Measurements from ENCODE around the gene MTG2.

The MTG2 gene

GRCh38 chr20:62183426-62184142, 756 bp downstream of the MTG2 start:
- no peak for DNase-seq (ENCODE audit: low read depth)

GRCh38 chr20:62186096-62186426, 3.2 kb downstream of the MTG2 start:
- DNase-seq (ENCODE audit: low read depth) = no peak

DNA sequence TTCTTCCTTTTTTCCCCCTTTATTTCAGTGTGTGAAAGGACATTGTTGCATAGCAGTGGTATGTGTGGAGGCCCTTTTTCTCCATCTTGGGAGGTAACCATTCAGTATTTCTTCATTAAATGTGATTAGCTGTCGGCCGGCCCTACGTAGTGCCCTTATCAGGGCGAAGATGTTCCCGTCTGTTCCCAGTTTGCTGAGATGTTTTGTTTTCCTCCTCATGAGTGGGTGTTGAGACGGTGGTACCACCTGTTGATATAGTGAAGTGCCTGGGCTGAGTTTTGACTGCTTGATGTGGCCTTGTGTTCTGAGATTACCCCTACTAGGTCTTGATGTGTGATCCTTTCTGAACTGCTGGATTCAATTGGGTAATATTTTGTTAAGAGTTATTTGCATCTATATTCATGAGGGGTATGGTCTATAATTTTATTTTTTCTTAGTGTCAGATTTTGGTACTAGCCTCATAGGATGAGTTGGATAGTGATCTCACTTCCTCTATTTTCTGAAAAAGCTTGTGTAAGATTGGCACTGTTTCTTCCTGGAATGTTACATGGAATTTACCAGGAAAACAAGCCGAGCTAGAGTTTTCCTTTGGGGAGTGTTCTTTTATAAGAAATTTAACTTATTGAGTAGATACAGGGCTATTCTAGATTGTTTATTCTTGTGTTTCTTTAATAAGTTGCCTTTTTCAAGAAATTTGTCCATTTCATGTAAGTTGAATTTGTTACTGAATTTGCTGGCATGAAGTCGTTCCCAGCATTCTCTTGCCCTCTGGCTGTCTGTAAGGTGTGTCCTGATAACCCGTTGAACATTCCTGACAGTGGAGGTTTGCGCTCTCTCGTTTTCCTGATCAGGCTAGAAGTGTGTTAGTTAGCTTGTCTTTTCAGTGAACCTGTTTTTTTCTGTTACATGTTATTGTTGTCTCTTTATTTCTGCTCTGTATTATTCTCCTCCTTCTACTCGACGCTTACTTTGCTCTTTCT, 4.3 kb downstream of the MTG2 start:
- no peak for DNase-seq (ENCODE audit: low read depth)

GRCh38 chr20:62190639-62191411, 8.0 kb downstream of the MTG2 start:
- DNase-seq (ENCODE audit: low read depth) = no peak

DNA sequence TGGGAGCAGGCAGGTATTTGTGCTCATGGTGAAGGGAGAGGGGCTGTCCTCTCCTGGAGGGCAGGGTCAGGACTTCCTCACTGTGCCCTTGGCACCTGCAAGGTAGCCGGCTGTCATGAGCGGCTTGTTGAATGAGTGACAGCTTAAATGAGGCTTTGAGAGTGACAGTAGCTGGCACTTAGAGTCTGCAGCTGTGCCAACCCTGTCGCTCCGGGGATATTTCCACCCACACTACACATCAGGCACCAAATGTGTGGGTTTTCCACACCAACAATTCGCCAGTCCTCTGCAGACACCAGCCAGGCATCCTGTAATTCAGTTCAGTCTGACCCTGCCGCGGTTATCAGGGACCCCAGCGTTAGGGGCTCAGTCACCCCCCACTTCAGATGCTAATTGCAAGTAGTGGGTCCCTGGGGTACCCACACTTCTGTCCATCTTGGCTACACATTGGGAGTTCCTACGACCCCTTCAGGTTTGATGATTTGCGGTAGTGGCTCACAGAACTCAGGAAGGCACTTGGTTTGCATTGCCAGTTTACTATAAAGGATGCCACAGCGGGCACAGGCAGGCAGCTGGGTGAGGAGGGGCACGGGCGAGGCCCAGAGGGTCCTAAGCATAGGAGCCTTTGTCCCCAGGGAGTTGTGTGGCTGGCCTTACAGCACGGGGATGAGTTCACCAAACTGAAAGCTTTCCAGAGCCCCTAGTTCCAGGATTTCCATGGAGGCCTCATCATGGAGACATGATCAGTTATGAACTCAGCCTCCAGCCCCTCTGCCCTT, 9.1 kb downstream of the MTG2 start:
- DNase-seq (ENCODE audit: low read depth) = no peak

DNA sequence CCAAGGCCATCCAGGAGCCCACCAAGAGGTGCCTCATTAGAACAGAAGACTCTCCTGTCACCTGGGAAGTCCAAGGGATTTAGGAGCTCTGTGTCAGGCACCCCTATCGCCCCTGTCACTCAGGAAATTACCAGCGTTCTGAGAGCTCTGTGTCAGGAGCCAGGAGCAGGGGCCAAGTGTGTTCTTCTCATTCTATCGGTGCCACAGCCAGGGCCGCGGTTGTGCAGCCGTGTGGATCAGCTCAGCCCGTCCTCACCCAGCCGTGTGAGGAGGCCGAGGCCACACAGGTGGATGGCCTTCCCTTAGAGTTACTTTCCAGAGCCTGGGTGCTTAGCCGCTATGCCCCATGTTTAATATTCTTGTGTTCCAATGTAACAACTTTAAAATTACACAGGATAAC, 9.8 kb downstream of the MTG2 start:
- DNase-seq (ENCODE audit: low read depth) = no peak

GRCh38 chr20:62193079-62194025, 10.5 kb downstream of the MTG2 start:
- no peak for DNase-seq (ENCODE audit: low read depth)

DNA sequence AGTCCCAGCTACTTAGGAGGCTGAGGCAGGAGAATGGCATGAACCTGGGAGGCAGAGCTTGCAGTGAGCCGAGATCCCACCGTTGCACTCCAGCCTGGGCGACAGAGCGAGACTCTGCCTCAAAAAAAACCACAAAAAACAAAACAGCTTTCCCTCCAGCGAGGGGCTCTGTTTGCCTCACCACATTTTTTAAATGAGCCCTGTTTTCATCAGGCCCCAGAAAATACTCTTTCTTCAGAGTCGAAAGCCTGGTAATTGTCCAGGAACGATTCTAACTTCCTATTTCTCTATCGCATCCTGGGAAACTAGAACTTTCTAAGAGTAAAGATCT, 12.2 kb downstream of the MTG2 start:
- no peak for DNase-seq (ENCODE audit: low read depth)

DNA sequence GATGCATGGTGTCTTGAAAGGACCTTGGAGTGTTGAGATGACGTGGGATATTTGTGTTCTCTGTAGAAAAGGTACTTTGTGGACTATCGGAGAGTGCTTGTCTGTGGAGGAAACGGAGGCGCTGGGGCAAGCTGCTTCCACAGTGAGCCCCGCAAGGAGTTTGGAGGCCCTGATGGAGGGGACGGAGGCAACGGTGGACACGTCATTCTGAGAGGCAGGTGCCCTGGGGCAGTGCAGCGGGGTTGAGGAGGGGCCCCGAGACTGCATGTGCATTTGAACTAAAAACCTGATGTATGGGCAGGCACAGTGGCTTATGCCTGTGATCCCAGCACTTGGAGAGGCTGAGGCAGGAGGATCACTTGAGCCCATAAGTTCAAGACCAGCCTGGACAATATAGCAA, 12.9 kb downstream of the MTG2 start:
- no peak for DNase-seq (ENCODE audit: low read depth)

- DNase-seq (ENCODE audit: low read depth) = no peak
Observed at GRCh38 chr20:62196286-62196685, 13.5 kb downstream of the MTG2 start.

DNA sequence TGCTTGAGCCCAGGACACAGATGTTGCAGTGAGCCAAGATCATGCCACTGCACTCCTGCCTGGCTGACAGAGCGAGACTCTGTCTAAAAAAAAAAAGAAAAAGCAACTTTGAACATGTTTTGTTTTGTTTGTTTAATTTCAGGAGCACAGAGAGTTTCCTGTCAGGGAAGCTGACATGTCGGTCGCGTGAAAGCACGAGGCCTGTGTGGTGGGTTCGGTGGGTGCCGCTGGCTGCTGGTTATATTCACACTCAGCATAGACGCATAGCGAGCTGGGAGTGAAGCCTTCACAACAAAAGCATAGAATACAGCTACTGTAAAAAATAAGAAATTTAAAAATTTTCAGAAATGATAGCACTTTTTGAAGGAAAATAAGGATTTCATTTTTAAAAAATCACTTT, 14.5 kb downstream of the MTG2 start:
- no peak for DNase-seq (ENCODE audit: low read depth)

- DNase-seq (ENCODE audit: low read depth) = no peak
Observed at GRCh38 chr20:62197801-62198200, 15.0 kb downstream of the MTG2 start.

DNA sequence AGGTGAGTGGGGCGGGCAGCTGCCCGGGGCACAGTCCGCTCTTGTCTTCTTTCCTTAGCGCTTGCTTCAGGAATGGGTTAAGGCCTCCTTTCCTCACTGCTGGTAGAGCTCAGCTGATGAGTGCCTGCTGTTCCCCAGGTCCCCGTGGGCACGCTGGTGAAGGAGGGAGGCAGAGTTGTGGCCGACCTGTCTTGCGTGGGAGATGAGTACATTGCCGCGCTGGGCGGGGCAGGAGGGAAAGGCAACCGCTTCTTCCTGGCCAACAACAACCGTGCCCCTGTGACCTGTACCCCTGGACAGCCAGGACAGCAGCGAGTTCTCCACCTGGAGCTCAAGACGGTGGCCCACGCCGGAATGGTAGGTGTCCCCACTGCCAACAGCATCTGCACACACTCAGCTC, 15.7 kb downstream of the MTG2 start:
- no peak for DNase-seq (ENCODE audit: low read depth)

GRCh38 chr20:62198931-62199330, 16.1 kb downstream of the MTG2 start:
- no peak for DNase-seq (ENCODE audit: low read depth)

GRCh38 chr20:62200491-62201172, 17.8 kb downstream of the MTG2 start:
- no peak for DNase-seq (ENCODE audit: low read depth)

GRCh38 chr20:62201173-62202082, 18.6 kb downstream of the MTG2 start:
- DNase-seq (ENCODE audit: low read depth) = no peak

- DNase-seq (ENCODE audit: low read depth) = no peak
Observed at GRCh38 chr20:62202083-62202395, 19.2 kb downstream of the MTG2 start.

DNA sequence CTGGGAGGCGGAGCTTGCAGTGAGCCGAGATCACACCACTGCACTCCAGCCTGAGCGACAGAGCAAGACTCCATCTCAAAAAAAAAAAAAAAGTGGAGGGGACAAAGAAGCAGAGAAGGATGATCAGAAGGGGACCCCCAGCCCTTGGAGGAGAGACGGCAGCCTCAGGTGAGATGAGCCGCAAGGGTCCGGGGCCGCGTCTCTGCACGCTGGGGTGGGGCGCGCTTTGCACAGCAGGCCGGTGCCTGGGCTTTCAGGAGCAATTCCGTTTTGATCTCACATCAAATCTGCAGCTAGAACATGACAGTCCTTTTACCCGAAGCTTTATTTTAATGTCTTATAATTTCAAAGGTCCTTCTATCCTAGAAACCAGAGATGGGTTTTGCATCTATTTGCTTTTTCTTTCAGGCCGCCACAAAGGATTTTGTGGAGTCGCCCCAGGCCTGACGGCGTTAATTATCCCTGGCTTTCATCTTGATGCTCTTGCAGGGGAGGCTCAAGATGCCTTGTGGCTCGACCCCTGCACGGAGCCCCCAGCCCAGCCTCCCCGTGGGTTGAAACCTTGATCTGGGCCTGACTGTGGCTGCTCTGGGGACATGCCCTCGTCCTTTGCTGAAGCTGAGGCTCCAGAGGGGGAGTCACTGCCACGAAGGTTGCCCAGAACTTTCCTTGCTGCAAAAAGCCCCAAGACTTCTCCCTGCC, 20.0 kb downstream of the MTG2 start:
- no peak for DNase-seq (ENCODE audit: low read depth)

Measured in activated T-helper 9 cell treated with anti-CD3 and anti-CD28 coated beads, Interleukin-2, amount 50 U/mL, for 16 hours (primary cell).